Myometrial cell (primary cell): Measurements from ENCODE around the gene ASGR1. TPM values are rescaled to one million over a fixed set of nuclear protein-coding genes. Genes with fewer than 3 reads are reported as not detected.

Source experiments
- total RNA-seq: library from RNA; depleted of rRNA; stranded (reverse); fragments of >200 nt; gene quantifications from 2 replicates; pipeline ENCODE4 v1.2.3, GENCODE V29; 2015

The ASGR1 gene, protein sequence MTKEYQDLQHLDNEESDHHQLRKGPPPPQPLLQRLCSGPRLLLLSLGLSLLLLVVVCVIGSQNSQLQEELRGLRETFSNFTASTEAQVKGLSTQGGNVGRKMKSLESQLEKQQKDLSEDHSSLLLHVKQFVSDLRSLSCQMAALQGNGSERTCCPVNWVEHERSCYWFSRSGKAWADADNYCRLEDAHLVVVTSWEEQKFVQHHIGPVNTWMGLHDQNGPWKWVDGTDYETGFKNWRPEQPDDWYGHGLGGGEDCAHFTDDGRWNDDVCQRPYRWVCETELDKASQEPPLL
- total RNA-seq = 3.5 TPM in 1 of 2 replicates, not detected in the other

DNA sequence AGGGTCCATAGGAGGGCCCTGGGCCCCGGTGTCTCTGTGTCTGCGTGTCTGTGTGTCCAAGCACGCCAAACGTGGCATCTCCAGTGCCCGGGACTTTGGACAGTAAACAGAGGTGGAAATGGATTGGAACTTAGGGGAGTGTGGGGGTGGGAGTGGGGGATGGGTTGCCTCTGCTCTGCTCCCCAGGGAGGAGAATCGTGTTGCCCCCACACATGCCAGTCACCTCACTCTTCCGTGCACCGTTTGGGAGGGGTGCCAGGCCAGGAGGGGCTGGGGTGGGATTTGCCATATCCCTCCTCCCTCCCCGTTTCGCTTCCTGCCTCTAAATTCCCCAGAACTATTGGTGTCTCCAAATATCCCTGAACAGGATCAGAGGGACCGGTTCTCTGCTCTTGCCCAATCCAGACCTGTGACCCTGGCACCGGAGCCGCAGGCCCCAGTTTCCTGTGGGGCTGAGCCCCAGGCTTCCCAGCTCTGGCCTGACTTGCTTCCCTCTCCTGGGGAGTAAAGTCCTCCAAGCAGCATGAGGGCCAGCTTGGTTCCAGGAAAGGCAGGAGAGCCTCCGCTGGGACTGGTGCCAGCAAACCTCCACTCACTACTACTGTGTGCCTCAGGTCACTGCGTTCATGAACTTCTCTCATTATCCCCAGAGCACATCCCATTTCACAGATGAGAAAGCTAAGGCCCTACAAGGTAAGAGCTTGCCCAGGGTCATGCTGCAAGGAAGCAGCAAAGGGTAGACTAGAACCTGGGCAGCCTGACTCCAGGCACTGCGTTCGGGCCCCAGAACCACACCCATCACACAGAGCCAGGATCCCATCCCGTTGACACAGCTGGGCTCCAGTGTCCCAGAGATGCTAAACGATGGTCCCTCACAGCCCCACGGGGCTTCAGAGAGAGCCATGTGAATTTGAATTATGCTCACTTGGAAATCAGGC is at the start of gene ASGR1:
Gene ASGR1, minus strand, starts transcription at position 54 of the 938 bp plus-strand sequence. CDS start 807 bp downstream, outside the sequence.

DNA sequence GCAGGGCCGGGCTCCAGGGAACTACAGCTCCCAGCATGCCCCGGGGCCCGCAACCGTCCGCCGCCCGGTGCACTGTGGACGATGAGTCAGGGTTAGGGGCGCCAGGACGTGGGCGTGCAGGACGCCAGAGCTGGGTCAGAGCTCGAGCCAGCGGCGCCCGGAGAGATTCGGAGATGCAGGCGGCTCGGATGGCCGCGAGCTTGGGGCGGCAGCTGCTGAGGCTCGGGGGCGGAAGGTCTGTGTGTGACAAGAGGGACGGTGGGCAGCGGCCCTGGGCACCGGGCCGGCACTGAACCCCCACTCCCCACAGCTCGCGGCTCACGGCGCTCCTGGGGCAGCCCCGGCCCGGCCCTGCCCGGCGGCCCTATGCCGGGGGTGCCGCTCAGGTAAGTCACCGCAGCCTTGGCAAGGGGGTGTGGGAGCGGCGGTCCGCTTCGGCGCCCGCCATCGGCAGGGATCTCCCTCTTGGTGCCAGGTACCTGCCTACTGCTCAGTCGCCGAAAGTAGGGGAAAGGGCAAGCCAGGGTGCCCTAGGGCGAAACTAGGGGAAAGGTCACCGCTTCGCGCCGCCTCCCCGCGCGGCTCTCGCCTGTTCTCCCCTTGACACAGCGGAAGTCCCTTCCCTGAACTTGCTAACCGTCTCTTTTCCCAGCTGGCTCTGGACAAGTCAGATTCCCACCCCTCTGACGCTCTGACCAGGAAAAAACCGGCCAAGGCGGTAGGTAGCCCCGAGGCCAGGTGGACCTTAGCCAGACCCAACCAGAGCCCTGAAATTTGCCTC is 40.8 kb upstream of the ASGR1 start, which contains the start of the genes ACADVL and DLG4:
Gene ACADVL, plus strand, starts transcription at position 127 of the 781 bp plus-strand sequence. Its CDS starts 47 bp downstream, at position 174.
Gene DLG4, minus strand, starts transcription at position 25 of the 781 bp plus-strand sequence.

Other genes starting within 250 kb of the ASGR1 start
- 0.18 TPM in 1 of 2 replicates, not detected in the other for gene ALOX12, start 183.3 kb downstream of the ASGR1 start, total RNA-seq
- 243 and 304 TPM in 2 replicates for gene RNASEK, start 166.7 kb downstream of the ASGR1 start, total RNA-seq
- gene BCL6B, start 156.3 kb downstream of the ASGR1 start, total RNA-seq = 0.18 and 0.58 TPM in 2 replicates
- 0.86 and 3.2 TPM in 2 replicates for gene SLC16A13, start 143.4 kb downstream of the ASGR1 start, total RNA-seq
- not detected in 2 replicates for gene SLC16A11, start 135.3 kb downstream of the ASGR1 start, total RNA-seq
- gene CLEC10A, start 99.1 kb downstream of the ASGR1 start, total RNA-seq = not detected in 2 replicates
- gene ASGR2, start 64.5 kb downstream of the ASGR1 start, total RNA-seq = not detected in 2 replicates
- gene DLG4, start 40.5 kb upstream of the ASGR1 start, total RNA-seq = 13.3 and 14.0 TPM in 2 replicates
- 227 and 236 TPM in 2 replicates for gene ACADVL, start 40.6 kb upstream of the ASGR1 start, total RNA-seq
- 57.9 and 59.5 TPM in 2 replicates for gene DVL2, start 55.1 kb upstream of the ASGR1 start, total RNA-seq
- gene PHF23, start 60.1 kb upstream of the ASGR1 start, total RNA-seq = 31.1 and 86.7 TPM in 2 replicates
- gene GABARAP, start 63.1 kb upstream of the ASGR1 start, total RNA-seq = 153 and 283 TPM in 2 replicates
- 45.3 and 48.7 TPM in 2 replicates for gene CTDNEP1, start 72.4 kb upstream of the ASGR1 start, total RNA-seq
- gene ELP5, start 72.8 kb upstream of the ASGR1 start, total RNA-seq = 38.6 and 43.2 TPM in 2 replicates
- gene CLDN7, start 83.1 kb upstream of the ASGR1 start, total RNA-seq = 60.3 and 62.3 TPM in 2 replicates
- gene SLC2A4, start 102.3 kb upstream of the ASGR1 start, total RNA-seq = not detected in 2 replicates
- gene YBX2, start 115.3 kb upstream of the ASGR1 start, total RNA-seq = not detected in 2 replicates
- 986 and 1,002 TPM in 2 replicates for gene EIF5A, start 128.3 kb upstream of the ASGR1 start, total RNA-seq
- gene GPS2, start 136.0 kb upstream of the ASGR1 start, total RNA-seq = 68.2 and 94.6 TPM in 2 replicates
- gene NEURL4, start 150.0 kb upstream of the ASGR1 start, total RNA-seq = 9.2 and 11.7 TPM in 2 replicates
- 0.71 and 2.3 TPM in 2 replicates for gene ACAP1, start 157.2 kb upstream of the ASGR1 start, total RNA-seq
- 15.6 and 17.5 TPM in 2 replicates for gene KCTD11, start 172.8 kb upstream of the ASGR1 start, total RNA-seq
- not detected in 2 replicates for gene TMEM95, start 175.8 kb upstream of the ASGR1 start, total RNA-seq
- 0.18 and 0.29 TPM in 2 replicates for gene TNK1, start 201.7 kb upstream of the ASGR1 start, total RNA-seq
- gene PLSCR3, start 215.2 kb upstream of the ASGR1 start, total RNA-seq = 60.4 and 85.3 TPM in 2 replicates
- 160 and 240 TPM in 2 replicates for gene TMEM256, start 224.7 kb upstream of the ASGR1 start, total RNA-seq
- 18.3 and 20.2 TPM in 2 replicates for gene NLGN2, start 228.5 kb upstream of the ASGR1 start, total RNA-seq
- gene SPEM1, start 241.0 kb upstream of the ASGR1 start, total RNA-seq = not detected in 2 replicates
- gene SPEM2, start 246.2 kb upstream of the ASGR1 start, total RNA-seq = not detected in 2 replicates
- gene SPEM3, start 249.5 kb upstream of the ASGR1 start, total RNA-seq = not detected in 2 replicates